HepG2 (cell line): ENCODE results near the gene MADD. TPM values are rescaled to one million over a fixed set of nuclear protein-coding genes. Genes with fewer than 3 reads are reported as not detected.

Experiments used
- CHCHD3 ChIP-seq: sonication (generic); formaldehyde crosslinking; IDR thresholded peaks from 2 replicates; pipeline ENCODE4 v1.8.0; 2022; ENCODE audit warnings: mild to moderate bottlenecking, missing genetic modification reagents, moderate library complexity
- ZBTB1 ChIP-seq: sonication (generic); formaldehyde crosslinking; IDR thresholded peaks from 2 replicates; pipeline ENCODE4 v1.4.0; 2020; ENCODE audit warnings: missing genetic modification reagents, borderline replicate concordance
- ZNF124 ChIP-seq: sonication (generic); formaldehyde crosslinking; IDR thresholded peaks from 2 replicates; pipeline ENCODE4 v1.4.0; 2020; ENCODE audit warnings: missing genetic modification reagents
- ZNF296 ChIP-seq: sonication (generic); formaldehyde crosslinking; conservative IDR thresholded peaks from 2 replicates; pipeline ENCODE4 v1.5.0; 2020; ENCODE audit warnings: mild to moderate bottlenecking, missing genetic modification reagents
- ZNF484 ChIP-seq: sonication (generic); formaldehyde crosslinking; IDR thresholded peaks from 2 replicates; pipeline ENCODE4 v1.5.1; 2020; ENCODE audit warnings: mild to moderate bottlenecking, low read depth, missing genetic modification reagents, borderline replicate concordance
- ZNF577 ChIP-seq: sonication (generic); formaldehyde crosslinking; IDR thresholded peaks from 2 replicates; pipeline ENCODE4 v1.4.0; 2020; ENCODE audit warnings: mild to moderate bottlenecking, low read depth, missing genetic modification reagents, borderline replicate concordance
- ZNF614 ChIP-seq: IDR thresholded peaks from 2 replicates; pipeline ENCODE4 v1.6.1; 2018; ENCODE audit warnings: missing biosample characterization, missing genetic modification reagents, inconsistent platforms, borderline replicate concordance
- polyA plus RNA-seq, 8 experiments: library from polyadenylated mRNA; depleted of rRNA in 3 of 8; stranded (reverse) in 7 of 8; unstranded in 1 of 8; fragments of >200 nt; fragmentation: Illumina TruSeq in 4 of 8; extraction: Trizol in 4 of 8; gene quantifications; 2 replicates each; pipeline versions ENCODE4 v1.2.1 to v1.2.3, GENCODE V29; 2011 to 2016; ENCODE audit warnings: low read depth in 4 of 8, missing spikeins in 1 of 8, mixed read lengths in 1 of 8; ENCODE audit not compliant: insufficient read depth in 1 of 8
- total RNA-seq, 5 experiments: library from RNA; depleted of rRNA; stranded (reverse); fragments of >200 nt; fragmentation: Illumina TruSeq; extraction: Trizol; gene quantifications; 2 replicates each; pipeline ENCODE4 v1.2.3, GENCODE V29; 2016; ENCODE audit warnings: low read depth in 1 of 5
- TF ChIP-seq, protein P1 (sequence below): sonication (generic); formaldehyde crosslinking; IDR thresholded peaks from 2 replicates; pipeline ENCODE4 v1.5.0; 2020; ENCODE audit warnings: mild to moderate bottlenecking, missing genetic modification reagents, borderline replicate concordance
- TF ChIP-seq, protein P2 (sequence below): sonication (generic); formaldehyde crosslinking; IDR thresholded peaks from 2 replicates; pipeline ENCODE4 v1.5.0; 2020; ENCODE audit warnings: missing genetic modification reagents
- TF ChIP-seq, protein P3 (sequence below): sonication (generic); formaldehyde crosslinking; IDR thresholded peaks from 2 replicates; pipeline ENCODE4 v1.8.1; 2023; ENCODE audit warnings: mild to moderate bottlenecking, moderate library complexity, missing genetic modification reagents
- TF ChIP-seq, protein P4 (sequence below): sonication (generic); formaldehyde crosslinking; IDR thresholded peaks from 2 replicates; pipeline ENCODE4 v1.4.0; 2020; ENCODE audit warnings: low read depth, missing genetic modification reagents
- TF ChIP-seq, protein P5 (sequence below): sonication (generic); formaldehyde crosslinking; IDR thresholded peaks from 2 replicates; pipeline ENCODE4 v1.8.1; 2022; ENCODE audit warnings: low read depth, mild to moderate bottlenecking, missing genetic modification reagents

MADD gene
- total and polyA plus RNA-seq, 2 of the 13 experiments (the other 11 are each of a cell fraction or from before 2014, with no cell fraction given), result 18.0 to 29.2 TPM

DNA sequence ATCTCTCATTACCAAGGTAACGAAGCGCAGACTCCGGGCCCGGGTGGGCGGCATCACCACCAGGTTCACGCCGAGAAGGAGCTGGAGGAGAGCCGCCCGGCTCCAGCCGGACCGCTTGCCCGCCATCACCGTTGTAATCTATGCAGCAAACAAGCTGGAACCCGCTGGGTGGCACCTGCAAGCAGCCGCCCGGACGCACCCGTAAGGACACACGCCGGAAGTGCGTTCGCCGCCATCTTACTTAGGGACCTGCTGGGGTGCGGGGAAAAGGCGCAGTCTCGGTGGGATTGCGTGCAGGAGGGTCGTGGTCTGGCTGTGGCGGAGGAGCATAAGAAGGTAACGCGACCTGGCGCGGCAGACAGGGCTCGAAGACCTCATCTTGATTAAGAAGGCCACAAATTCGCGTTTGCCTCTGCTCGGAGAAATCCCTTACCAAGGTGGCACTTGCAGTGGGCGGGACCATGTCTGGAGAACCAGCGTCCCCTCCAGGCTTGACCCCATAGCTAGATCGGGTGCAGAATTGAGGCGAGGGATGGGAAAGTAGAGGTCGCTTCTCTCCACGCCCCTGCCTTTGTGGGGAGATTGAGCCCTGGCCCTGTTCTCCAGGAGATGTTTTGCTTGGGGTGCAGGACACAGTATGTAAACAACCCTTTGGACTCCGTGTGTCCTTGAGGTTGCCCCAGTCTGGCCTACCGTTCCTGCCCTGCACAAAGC lies 21.1 kb upstream of the MADD start, which contains the start of gene ACP2 (continued):
- no peak for TF ChIP-seq ZNF484 (CRISPR knock-in tag)
- peak; percentile 79; the same call in 1 of the 2 replicates for TF ChIP-seq ZNF124 (CRISPR knock-in tag)
- TF ChIP-seq ZNF296, result no peak
- TF ChIP-seq, protein P1, sequence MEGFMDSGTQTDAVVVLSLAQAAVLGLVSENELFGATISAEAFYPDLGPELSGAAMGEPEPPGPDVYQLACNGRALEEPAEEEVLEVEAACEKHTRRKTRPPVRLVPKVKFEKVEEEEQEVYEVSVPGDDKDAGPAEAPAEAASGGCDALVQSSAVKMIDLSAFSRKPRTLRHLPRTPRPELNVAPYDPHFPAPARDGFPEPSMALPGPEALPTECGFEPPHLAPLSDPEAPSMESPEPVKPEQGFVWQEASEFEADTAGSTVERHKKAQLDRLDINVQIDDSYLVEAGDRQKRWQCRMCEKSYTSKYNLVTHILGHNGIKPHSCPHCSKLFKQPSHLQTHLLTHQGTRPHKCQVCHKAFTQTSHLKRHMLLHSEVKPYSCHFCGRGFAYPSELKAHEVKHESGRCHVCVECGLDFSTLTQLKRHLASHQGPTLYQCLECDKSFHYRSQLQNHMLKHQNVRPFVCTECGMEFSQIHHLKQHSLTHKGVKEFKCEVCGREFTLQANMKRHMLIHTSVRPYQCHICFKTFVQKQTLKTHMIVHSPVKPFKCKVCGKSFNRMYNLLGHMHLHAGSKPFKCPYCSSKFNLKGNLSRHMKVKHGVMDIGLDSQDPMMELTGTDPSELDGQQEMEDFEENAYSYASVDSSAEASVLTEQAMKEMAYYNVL, result peak; percentile 79; the same call in 1 of the 2 replicates
- TF ChIP-seq, protein P2, sequence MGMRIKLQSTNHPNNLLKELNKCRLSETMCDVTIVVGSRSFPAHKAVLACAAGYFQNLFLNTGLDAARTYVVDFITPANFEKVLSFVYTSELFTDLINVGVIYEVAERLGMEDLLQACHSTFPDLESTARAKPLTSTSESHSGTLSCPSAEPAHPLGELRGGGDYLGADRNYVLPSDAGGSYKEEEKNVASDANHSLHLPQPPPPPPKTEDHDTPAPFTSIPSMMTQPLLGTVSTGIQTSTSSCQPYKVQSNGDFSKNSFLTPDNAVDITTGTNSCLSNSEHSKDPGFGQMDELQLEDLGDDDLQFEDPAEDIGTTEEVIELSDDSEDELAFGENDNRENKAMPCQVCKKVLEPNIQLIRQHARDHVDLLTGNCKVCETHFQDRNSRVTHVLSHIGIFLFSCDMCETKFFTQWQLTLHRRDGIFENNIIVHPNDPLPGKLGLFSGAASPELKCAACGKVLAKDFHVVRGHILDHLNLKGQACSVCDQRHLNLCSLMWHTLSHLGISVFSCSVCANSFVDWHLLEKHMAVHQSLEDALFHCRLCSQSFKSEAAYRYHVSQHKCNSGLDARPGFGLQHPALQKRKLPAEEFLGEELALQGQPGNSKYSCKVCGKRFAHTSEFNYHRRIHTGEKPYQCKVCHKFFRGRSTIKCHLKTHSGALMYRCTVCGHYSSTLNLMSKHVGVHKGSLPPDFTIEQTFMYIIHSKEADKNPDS (CRISPR knock-in tag), result no peak
- 0 out of 2 replicates have a peak, but pooled peaks have one; percentile 50 for TF ChIP-seq CHCHD3 (CRISPR knock-in tag)
- TF ChIP-seq ZNF577 (CRISPR knock-in tag), result no peak
- TF ChIP-seq, protein P3, sequence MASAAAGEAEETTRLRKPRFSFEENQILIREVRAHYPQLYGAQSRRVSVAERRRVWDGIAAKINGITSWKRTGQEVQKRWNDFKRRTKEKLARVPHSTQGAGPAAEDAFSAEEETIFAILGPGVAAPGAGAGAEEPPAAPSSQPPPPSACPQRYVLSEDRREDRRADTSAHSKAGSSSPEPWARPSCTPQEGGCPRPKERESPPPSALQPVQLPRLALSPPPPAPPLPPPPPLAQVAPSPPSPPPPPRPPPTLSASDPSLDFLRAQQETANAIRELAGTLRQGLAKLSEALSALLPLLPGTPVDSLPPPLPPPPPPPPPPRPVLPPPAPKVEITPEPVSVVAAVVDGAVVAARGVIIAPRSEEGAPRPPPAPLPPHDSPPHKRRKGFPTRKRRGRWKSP (CRISPR knock-in tag), result peak; percentile 87; the same call in 1 of the 2 replicates
- peak; percentile 93 for TF ChIP-seq ZNF614
- TF ChIP-seq ZBTB1, result no peak
- TF ChIP-seq, protein P4, sequence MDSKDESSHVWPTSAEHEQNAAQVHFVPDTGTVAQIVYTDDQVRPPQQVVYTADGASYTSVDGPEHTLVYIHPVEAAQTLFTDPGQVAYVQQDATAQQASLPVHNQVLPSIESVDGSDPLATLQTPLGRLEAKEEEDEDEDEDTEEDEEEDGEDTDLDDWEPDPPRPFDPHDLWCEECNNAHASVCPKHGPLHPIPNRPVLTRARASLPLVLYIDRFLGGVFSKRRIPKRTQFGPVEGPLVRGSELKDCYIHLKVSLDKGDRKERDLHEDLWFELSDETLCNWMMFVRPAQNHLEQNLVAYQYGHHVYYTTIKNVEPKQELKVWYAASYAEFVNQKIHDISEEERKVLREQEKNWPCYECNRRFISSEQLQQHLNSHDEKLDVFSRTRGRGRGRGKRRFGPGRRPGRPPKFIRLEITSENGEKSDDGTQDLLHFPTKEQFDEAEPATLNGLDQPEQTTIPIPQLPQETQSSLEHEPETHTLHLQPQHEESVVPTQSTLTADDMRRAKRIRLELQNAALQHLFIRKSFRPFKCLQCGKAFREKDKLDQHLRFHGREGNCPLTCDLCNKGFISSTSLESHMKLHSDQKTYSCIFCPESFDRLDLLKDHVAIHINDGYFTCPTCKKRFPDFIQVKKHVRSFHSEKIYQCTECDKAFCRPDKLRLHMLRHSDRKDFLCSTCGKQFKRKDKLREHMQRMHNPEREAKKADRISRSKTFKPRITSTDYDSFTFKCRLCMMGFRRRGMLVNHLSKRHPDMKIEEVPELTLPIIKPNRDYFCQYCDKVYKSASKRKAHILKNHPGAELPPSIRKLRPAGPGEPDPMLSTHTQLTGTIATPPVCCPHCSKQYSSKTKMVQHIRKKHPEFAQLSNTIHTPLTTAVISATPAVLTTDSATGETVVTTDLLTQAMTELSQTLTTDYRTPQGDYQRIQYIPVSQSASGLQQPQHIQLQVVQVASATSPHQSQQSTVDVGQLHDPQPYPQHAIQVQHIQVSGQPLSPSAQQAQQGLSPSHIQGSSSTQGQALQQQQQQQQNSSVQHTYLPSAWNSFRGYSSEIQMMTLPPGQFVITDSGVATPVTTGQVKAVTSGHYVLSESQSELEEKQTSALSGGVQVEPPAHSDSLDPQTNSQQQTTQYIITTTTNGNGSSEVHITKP (CRISPR knock-in tag), result peak; percentile 90
- TF ChIP-seq, protein P5, sequence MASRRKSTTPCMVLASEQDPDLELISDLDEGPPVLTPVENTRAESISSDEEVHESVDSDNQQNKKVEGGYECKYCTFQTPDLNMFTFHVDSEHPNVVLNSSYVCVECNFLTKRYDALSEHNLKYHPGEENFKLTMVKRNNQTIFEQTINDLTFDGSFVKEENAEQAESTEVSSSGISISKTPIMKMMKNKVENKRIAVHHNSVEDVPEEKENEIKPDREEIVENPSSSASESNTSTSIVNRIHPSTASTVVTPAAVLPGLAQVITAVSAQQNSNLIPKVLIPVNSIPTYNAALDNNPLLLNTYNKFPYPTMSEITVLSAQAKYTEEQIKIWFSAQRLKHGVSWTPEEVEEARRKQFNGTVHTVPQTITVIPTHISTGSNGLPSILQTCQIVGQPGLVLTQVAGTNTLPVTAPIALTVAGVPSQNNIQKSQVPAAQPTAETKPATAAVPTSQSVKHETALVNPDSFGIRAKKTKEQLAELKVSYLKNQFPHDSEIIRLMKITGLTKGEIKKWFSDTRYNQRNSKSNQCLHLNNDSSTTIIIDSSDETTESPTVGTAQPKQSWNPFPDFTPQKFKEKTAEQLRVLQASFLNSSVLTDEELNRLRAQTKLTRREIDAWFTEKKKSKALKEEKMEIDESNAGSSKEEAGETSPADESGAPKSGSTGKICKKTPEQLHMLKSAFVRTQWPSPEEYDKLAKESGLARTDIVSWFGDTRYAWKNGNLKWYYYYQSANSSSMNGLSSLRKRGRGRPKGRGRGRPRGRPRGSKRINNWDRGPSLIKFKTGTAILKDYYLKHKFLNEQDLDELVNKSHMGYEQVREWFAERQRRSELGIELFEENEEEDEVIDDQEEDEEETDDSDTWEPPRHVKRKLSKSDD, result peak; percentile 88
